Body of pancreas (tissue), 4 donors: Measurements from ENCODE around the gene VAPA.

ENCODE experiments used
- POLR2A ChIP-seq, 3 donors: fragments of 450-650 bp; IDR thresholded peaks; one replicate each; pipeline ENCODE4 v1.6.1; 2016; ENCODE audit warnings: antibody characterized with exemption in 3 of 3, mild to moderate bottlenecking in 2 of 3
- TF ChIP-seq, protein P1 (sequence below), 7 experiments: fragments of 450-650 bp in 4 of 7; fragments of 200-600 bp in 3 of 7; sonication (generic) in 3 of 7; IDR thresholded peaks; one replicate each; pipeline ENCODE4 v1.5.1; 2016 to 2019; ENCODE audit warnings: antibody characterized with exemption in 7 of 7

DNA sequence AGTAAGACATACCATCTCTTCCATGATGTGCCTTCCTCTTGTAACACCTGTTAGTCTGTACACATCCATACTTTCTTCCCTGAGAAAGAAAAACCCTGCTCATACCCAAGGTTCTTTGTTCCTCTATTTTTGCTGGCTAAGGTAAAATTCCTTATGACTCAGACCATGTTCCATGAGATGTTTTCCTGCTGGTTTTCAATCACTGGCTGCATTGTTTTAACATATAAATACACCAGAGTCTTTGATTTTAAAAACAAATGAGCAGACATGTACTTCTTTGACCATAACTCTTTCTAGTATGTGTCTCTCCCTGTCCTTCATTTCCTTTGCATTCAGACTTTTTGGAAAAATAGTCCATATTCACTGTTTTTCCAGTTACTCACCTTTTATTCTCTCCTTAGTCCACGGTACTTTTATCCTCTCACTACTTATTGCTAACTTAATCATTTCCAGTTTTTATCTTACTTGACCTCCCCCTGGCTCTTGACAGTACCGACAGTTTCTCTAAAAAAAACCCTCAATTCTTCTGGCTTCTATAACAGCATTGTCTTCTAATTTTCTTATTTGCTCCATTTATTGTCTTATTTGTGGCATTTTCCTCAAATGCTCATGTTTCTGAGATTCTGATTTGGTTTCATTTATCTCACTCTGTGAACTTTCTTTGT lies 4.3 kb downstream of the VAPA start:
- no peak for TF ChIP-seq POLR2A (IDR thresholded peaks at IDR 0.05)
- TF ChIP-seq, protein P1, sequence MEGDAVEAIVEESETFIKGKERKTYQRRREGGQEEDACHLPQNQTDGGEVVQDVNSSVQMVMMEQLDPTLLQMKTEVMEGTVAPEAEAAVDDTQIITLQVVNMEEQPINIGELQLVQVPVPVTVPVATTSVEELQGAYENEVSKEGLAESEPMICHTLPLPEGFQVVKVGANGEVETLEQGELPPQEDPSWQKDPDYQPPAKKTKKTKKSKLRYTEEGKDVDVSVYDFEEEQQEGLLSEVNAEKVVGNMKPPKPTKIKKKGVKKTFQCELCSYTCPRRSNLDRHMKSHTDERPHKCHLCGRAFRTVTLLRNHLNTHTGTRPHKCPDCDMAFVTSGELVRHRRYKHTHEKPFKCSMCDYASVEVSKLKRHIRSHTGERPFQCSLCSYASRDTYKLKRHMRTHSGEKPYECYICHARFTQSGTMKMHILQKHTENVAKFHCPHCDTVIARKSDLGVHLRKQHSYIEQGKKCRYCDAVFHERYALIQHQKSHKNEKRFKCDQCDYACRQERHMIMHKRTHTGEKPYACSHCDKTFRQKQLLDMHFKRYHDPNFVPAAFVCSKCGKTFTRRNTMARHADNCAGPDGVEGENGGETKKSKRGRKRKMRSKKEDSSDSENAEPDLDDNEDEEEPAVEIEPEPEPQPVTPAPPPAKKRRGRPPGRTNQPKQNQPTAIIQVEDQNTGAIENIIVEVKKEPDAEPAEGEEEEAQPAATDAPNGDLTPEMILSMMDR (IDR thresholded peaks at IDR 0.05) = no peak
